ENCODE measurements around the gene FZR1.
A peak's percentile ranks its signal among the peaks of the same experiment; 100 is the strongest.
"Not testable (repeated sequence)": the region's sequence is repeated elsewhere in the genome, so short reads cannot be mapped to it uniquely, and the experiment has no call there.

Gene FZR1

GRCh38 chr19:3494051-3494450 lies 12.1 kb upstream of the FZR1 start:
- no peak for DNase-seq (ENCODE audit: low read depth in 1 of 2, low spot score in 1 of 2)

DNA sequence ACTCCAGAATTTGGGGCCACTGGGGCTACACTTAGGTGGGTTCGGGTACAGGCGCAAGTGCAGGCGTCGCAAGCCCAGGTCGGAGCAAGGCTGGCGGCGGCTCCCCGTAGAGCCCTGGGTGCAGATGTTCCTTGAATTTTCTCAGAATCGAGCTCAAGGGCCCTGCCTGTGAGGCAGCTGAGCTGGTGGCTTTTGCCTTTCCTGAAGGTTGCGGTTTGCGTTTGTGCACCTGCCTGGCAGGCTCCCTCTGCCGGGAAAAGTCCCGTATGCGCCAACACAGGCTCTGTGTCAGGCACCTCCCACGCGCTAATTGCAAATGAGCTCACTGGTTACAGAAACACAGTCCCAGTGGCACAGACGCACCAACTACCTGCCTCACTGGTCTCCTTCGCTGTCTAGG lies 11.6 kb upstream of the FZR1 start:
- peak in 1 of 2 donors; percentile 57 for DNase-seq (ENCODE audit: low read depth in 1 of 2, low spot score in 1 of 2)

DNA sequence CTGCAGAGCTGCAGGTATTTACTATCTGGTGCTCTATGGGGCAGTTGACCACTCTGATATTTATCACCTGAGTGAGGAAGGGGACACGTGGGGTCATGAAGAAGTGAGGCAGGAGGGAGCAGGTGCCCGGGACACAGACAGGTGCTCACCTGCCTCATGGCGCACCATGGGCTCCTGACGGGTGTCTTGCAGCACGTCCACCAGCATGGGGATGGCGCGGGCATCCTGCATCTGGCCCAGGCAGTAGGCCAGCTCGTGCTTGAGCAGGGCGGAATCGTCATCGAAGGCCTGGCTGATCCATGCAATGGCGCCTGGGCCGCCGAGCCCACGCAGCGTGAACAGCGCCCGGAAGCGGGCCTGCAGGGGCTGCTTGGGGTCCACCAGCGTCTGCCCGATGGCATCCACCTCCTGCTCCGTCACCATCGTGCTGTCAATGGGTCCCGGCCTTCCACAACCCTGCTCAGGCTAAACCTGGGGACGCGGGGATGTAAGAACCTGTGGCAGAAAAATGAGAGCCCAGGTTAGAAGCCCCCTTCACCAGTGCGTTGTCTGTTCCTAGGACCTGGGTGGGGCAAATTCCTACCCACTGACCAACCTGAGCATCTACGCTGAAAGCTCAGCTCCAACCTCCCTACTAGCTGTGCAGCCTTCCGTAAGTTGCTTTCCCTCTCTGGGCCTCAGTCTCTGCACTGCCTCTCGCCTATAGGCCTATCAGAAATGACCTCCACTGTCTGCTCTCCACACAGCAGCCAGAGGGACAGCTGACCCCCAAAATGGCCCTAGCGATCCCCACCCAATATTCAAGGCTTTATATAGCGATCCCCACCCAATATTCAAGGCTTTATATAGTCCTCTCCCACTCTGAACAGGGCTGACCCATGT lies 9.5 kb upstream of the FZR1 start:
- DNase-seq (ENCODE audit: low read depth in 1 of 2, low spot score in 1 of 2): no peak

DNA sequence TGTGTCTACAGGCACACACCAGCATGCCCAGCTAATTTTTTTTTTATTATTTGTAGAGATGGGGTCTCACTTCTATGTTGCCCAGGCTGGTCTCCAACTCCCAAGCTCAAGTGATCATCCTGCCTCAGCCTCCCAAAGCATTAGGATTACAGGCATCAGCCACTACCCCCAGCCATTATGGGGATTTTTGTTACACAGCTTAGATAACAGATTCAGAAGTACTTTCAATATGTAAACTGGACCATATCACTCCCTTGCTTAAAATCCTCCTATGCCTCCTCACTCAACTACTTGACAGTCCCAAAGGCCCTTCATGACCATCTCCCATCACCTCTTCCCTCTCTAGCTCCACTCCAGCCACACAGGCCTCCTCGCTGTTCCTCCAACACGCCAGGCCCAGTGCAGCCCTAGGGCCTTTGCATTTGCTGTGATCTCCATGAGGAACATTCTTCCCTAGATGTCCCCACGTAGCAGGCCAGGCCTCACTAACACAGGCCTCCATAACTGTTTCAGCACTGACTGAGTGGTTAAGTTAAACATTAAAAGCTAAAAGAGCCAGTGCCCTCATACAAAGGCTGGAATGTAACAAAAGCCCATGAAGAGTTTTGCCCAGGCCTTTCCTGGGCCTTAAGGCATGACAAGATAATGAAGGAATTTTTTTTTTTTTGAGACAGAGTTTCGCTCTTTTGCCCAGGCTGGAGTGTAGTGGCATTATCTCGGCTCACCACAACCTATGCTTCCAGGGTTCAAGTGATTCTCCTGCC lies 8.2 kb upstream of the FZR1 start:
- DNase-seq (ENCODE audit: low read depth in 1 of 2, low spot score in 1 of 2): no peak

DNA sequence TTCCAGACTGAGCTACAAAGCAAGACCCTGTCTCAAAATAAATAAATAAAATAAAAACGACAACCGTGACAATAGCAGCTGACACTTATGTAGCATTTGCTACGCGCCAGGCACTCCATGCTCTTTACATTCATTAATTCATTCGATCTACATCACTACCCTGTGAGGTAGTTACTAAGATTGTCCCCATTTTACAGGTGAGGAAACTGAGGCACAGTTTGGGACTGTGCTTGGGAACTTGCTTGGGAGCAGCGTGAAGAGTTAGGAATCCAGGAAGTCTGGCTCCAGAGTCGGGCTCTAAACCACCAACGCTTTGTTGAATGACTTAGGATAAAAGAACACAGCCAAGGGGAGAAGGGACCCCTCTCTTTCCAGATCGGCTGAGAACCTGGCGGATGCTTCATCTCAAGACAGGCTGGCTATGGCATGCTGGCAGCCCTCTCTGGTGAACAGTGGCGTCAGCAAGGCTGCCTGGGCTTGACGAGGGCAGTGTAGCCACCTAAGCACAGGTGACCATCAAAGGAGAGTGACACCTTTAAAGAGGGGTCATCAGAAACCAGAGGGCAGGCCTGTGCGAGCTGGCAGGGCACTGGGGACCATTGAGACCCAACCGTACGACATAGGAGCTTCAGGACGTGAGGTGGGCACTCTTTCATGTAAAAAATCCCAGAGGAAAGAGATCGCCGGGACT lies 6.2 kb upstream of the FZR1 start:
- no peak for DNase-seq (ENCODE audit: low read depth in 1 of 2, low spot score in 1 of 2)

DNA sequence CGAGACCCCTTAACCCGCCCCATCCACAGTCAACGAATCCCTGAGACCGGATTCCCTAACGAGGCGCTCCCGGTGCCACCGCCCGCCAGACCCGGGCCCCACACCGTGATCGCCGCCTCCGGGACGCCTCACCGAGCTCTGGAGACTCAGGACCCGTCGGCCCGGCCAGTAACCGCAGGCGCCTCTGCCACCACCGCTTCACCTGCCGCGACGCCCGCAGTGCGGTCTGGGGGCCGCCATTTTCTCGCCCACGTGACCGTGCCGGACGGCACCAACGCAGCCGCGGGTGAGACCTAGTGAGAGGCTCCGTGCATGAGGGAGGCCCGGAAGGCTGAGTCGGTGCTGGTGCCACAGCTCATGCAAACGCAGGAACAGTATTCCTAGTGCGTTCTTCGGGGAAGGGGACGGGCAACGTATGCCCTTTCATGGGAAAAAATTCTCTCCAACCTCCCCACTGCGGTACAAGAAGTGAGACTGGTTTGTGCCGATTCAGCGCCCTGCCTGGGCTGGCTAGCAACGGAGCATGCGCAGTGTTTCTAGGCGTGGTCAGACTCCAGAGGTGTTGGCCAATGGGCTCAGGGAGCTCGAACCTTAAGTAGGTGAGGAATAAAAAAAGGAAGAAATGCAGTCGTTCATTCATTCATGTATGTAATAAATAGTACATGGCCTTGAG lies 5.5 kb upstream of the FZR1 start, which contains the start of gene DOHH:
Gene DOHH, minus strand, starts transcription at position 246 of the 673 bp plus-strand sequence. CDS start 3,860 bp downstream, outside the sequence.
- DNase-seq (ENCODE audit: low read depth in 1 of 2, low spot score in 1 of 2): peak; percentile 84 to 96

DNA sequence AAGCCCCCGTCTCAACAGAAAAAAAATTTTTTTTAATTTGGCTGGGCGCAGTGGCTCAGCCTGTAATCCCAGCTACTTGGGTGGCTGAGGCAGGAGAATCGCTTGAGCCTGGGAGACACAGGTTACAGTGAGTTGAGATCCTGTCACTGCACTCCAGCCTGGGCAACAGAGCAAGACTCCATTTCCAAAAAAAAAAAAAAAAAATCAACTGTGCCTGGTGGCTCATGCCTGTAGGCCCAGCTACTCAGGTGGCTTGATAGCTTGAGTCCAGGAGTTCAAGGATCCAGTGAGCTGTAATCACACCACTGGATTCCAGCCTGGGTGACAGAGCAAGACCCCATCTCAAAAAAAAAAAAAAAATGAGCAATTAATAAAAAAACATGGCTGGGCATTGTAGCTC lies 4.3 kb upstream of the FZR1 start:
- DNase-seq (ENCODE audit: low read depth in 1 of 2, low spot score in 1 of 2): no peak

DNA sequence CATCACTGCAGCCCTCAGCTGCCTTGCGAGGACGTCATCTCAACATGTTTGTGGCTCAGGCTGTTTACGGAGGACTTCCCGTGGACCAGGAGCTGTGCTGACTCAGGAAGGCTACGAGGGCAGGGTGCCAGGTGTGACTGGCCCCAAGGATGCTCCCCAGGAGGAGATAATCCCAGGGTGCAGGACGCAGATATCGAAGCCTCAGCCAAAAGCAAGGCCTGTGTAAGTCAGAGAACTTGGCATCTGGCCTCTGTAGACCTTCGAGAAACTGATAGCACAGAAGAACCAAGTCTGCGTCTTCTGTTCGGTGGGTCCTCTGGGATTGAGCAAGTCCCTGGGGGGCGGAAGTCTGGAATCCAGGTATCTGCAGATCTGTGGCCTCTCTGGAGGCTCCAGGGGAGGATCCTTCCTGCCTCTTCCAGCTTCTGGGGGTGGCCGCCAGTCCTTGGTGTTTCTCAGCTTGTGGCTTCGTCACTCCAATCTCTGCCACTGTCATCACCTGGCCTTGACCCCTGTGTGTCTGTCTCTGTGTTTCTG lies 3.0 kb upstream of the FZR1 start:
- no peak for DNase-seq (ENCODE audit: low read depth in 1 of 2, low spot score in 1 of 2)

DNA sequence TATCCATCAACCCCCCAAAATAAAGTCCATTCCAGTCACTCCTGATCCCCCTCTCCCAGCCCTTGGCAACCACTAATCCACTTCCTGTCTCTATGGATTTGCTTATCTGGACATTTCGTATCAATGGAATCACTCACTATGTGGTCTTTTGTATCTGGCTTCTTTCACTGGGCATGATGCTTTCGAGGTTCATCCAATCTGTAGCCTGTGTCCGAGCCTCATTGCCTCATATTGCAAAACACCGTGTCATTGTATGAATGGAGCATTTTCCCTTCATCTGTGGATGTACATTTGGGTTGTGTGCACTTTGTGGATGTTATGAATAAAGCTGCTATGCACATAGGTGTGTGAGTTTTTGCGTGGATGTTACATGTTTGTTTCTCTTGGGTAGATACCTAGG lies 1.4 kb upstream of the FZR1 start:
- no peak for DNase-seq (ENCODE audit: low read depth in 1 of 2, low spot score in 1 of 2)

- DNase-seq (ENCODE audit: low read depth in 1 of 2, low spot score in 1 of 2): no peak
Observed at GRCh38 chr19:3506384-3507340, 551 bp downstream of the FZR1 start.

GRCh38 chr19:3507371-3508120 lies 1.4 kb downstream of the FZR1 start:
- no peak for DNase-seq (ENCODE audit: low read depth in 1 of 2, low spot score in 1 of 2)

DNA sequence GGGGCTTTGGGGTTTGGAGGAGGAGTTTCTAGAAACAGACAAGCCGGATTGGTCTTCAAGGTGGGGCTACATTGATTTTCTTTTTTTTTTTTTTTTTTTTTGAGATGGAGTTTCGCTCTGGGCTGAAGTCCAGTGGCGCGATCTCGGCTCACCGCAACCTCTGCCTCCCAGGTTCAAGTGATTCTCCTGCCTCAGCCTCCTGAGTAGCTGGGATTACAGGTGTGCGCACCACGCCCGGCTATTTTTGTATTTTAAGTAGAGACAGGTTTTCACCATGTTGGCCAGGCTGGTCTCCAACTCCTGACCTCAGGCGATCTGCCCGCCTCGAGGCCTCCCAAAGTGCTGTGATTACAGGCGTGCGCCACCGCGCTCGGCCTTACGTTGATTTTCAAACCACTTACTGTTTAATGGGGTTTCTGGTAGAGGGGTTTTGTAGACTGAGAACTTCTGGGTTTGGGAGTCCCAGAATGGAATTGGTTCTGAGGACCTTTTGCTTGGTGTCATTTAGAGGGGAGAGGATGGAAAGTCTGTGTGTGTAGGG lies 2.1 kb downstream of the FZR1 start:
- not testable (repeated sequence) for DNase-seq (ENCODE audit: low read depth in 1 of 2, low spot score in 1 of 2)

- DNase-seq (ENCODE audit: low read depth in 1 of 2, low spot score in 1 of 2): no peak
Observed at GRCh38 chr19:3508771-3509535, 2.8 kb downstream of the FZR1 start.

DNA sequence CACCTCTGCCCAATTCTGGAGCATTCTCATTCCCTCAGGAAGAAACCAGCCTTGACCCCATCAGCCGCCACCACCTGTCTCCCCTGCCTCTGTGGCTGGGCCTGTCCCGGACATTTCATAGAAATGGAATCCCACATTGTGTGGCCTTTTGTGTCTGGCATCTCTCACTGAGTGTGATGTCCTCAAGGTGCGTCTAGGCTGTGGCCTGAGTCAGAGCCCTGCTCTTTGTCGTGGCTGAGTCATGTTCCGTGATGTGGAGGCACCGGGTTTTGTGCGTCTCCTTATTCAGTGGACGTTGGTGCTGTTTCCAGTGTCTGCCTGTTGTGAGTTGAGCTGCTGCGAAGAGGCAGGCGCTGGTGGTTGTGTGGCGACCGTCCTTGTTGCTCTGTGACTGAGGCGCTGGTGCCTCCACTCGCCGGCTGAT lies 3.5 kb downstream of the FZR1 start:
- no peak for DNase-seq (ENCODE audit: low read depth in 1 of 2, low spot score in 1 of 2)

GRCh38 chr19:3510727-3511126 lies 4.6 kb downstream of the FZR1 start:
- no peak for DNase-seq (ENCODE audit: low read depth in 1 of 2, low spot score in 1 of 2)

DNA sequence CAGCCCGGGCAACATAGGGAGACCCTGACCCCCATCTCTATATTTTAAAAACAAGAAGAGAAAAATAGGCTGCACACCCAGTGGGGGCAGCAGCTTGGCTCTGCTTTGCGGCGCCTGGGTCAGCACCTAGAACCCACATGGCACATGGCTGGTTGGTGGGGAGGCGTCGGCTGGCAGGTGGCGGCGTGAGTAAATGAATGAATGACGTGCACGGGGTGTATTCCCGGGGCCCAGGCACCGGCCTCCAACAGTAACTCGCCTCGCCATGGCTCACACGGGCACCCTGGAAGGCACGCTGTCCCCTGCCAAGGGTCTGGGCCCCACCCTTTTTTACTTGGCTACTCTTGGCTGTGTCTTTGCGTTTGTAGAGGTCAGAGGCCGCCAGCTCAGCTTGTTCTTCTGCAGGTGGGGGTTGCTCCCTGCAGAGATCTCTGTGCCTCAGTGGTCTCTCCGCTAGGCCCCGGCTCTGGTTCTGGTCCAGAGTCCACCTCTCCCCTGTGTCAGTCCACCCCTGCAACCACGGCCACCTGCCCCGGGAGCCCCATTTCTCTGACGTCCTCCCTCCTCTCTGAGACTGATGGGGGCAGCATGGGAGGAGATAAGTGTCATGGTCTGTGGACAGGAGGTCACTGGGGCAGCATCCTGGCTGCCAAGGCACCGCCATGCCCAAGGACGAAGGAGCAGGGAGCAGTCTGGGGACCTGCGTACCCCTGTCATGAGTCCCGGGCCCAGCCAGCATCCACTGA lies 5.6 kb downstream of the FZR1 start:
- no peak for DNase-seq (ENCODE audit: low read depth in 1 of 2, low spot score in 1 of 2)

GRCh38 chr19:3512562-3513228 lies 6.6 kb downstream of the FZR1 start:
- DNase-seq (ENCODE audit: low read depth in 1 of 2, low spot score in 1 of 2): no peak
